Suprapubic skin (tissue), 4 donors: ENCODE results near the gene PYURF. TPM values are rescaled to one million over a fixed set of nuclear protein-coding genes. Genes with fewer than 3 reads are reported as not detected.

Source experiments
- DNase-seq, 2 donors: peaks; one replicate each; pipeline ENCODE4 v3.0.0-alpha.2; 2019; ENCODE audit warnings: low spot score in 2 of 2
- H3K27ac ChIP-seq: fragments of 200-600 bp; sonication (generic); one replicate; pipeline ENCODE4 v1.5.1; 2019
- H3K27me3 ChIP-seq: fragments of 200-600 bp; sonication (generic); one replicate; pipeline ENCODE4 v1.5.1; 2019
- H3K36me3 ChIP-seq: fragments of 200-600 bp; sonication (generic); one replicate; pipeline ENCODE4 v1.5.1; 2019
- H3K4me1 ChIP-seq: fragments of 200-600 bp; sonication (generic); one replicate; pipeline ENCODE4 v1.5.1; 2019
- H3K4me3 ChIP-seq: fragments of 200-600 bp; sonication (generic); one replicate; pipeline ENCODE4 v1.5.1; 2019; ENCODE audit warnings: mild to moderate bottlenecking
- H3K9me3 ChIP-seq: fragments of 200-600 bp; sonication (generic); one replicate; pipeline ENCODE4 v1.5.1; 2019
- POLR2AphosphoS5 ChIP-seq, 3 donors: sonication (generic); formaldehyde crosslinking; IDR thresholded peaks; one replicate each; pipeline ENCODE4 v1.6.1; 2017; ENCODE audit warnings: antibody characterized with exemption in 3 of 3
- WGBS: methylation state at CpG from one replicate; pipeline ENCODE4 v1.1.5; 2018; 5-methylcytosine and 5-hydroxymethylcytosine counted together
- total RNA-seq, 4 donors: library from RNA; depleted of rRNA; stranded (reverse); fragments of >200 nt; gene quantifications; one replicate each; pipeline ENCODE4 v1.1.0, GENCODE V29; 2016
- TF ChIP-seq, protein P1 (sequence below), 2 donors: fragments of 200-600 bp in 1 of 2; fragments of 450-650 bp in 1 of 2; sonication (generic) in 1 of 2; IDR thresholded peaks; one replicate each; pipeline ENCODE4 v1.5.1; 2016 to 2019; ENCODE audit warnings: antibody characterized with exemption in 2 of 2, mild to moderate bottlenecking in 1 of 2, moderate library complexity in 1 of 2

Gene PYURF
- total RNA-seq, 4 donors from 2014 or later: 52.0 to 88.9 (median 82.2) TPM

DNA sequence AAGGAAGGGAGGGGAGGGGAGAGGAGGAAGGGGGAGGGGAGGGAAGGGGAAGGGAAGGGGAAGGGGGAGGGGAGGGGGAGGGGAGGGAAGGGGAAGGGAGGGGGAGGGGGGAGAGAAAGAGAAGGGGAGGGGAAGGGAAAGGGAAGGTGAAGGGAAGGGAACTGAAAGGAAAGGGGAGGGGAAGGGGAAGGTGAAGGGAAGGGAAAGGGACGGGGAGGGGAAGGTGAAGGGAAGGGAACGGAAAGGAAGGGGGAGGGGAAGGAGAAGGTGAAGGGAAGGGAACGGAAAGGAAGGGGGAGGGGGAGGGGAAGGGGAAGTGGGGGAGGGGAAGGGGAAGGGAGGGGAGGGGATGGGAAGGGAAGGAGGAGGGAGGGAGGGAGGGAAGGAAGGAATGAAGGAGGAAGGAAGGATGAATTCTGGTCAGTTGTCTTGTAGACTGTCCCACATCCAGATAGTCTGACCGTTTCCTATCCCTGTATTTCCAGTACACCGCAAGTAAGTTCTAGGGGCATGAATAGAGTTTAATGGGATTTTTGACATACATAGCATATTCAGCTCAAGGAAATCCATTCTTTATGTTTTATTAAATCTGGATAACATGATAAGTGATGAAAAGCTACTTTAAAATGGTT lies 46.2 kb downstream of the PYURF start:
- no peaks in the 10 kb centered on the region for H3K27me3 ChIP-seq
- peaks cover 6% of the 10 kb centered on the region for H3K36me3 ChIP-seq
- no peaks in the 10 kb centered on the region for H3K9me3 ChIP-seq
- no peak for TF ChIP-seq POLR2AphosphoS5 (IDR thresholded peaks at IDR 0.05)
- TF ChIP-seq, protein P1, sequence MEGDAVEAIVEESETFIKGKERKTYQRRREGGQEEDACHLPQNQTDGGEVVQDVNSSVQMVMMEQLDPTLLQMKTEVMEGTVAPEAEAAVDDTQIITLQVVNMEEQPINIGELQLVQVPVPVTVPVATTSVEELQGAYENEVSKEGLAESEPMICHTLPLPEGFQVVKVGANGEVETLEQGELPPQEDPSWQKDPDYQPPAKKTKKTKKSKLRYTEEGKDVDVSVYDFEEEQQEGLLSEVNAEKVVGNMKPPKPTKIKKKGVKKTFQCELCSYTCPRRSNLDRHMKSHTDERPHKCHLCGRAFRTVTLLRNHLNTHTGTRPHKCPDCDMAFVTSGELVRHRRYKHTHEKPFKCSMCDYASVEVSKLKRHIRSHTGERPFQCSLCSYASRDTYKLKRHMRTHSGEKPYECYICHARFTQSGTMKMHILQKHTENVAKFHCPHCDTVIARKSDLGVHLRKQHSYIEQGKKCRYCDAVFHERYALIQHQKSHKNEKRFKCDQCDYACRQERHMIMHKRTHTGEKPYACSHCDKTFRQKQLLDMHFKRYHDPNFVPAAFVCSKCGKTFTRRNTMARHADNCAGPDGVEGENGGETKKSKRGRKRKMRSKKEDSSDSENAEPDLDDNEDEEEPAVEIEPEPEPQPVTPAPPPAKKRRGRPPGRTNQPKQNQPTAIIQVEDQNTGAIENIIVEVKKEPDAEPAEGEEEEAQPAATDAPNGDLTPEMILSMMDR (IDR thresholded peaks at IDR 0.05): no peak
- WGBS: 88% methylated on average over 3 of the region's 5 CpGs
- H3K4me1 ChIP-seq: no peaks in the 10 kb centered on the region
- H3K27ac ChIP-seq: no peak overlapping the region
- no peak overlapping the region for H3K4me3 ChIP-seq
- DNase-seq: no peak

Other genes starting within 250 kb of the PYURF start
- 10 to 100 TPM in 1 of 4 donors, 1 to 10 TPM in 3; 7.8 to 10.5 (median 9.2) TPM for gene PPM1K, start 239.2 kb downstream of the PYURF start, total RNA-seq
- 1 to 10 TPM; 2.7 to 7.9 (median 3.1) TPM for gene HERC6, start 144.9 kb downstream of the PYURF start, total RNA-seq
- 1 to 10 TPM; 1.1 to 2.8 (median 1.8) TPM for gene HERC5, start 66.7 kb downstream of the PYURF start, total RNA-seq
- gene HERC3, start 68.7 kb upstream of the PYURF start, total RNA-seq: 100 to 1,000 TPM in 1 of 4 donors, 10 to 100 TPM in 3; 41.6 to 110 (median 48.0) TPM
- gene NAP1L5, start 174.1 kb upstream of the PYURF start, total RNA-seq: 1 to 10 TPM; 1.1 to 2.4 (median 2.0) TPM